ENCODE results near the gene BAD.

BAD gene

DNA sequence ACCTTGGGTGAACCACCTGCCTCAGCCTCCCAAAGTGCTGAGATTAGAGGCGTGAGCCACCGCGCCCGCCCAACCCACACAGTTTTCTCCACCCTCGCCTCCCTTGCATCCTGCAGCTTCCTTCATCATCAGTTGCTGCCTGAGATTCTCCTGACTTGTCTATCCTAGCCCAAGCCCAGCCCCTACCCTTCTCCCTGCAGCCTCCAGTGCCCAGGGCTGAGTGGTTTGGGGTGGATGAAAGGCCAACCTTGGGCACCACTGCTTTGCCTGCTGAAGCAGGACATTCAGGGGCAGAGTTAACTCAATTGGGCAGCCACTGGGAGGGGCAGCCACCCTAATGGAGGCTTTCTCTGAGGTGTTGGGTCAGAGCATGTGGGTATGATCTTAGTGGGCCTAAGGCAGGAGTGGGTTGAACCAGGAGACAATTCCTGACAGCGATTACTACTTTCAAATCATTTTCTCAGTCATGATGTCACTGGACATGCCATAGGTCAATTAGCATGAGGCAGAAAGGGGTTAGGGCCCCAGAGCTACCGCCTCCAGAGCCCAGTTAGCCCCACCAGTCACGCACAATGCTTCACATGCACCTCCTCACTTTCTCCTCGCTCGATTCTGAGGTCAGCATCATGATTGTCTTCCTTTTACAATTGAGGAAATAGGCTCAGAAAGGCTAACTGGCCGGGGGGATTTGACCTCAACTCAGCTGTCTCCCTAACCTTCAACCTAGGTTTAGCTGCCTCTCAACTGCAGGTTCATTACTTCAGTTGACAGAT is 44.6 kb downstream of the BAD start:
- Histone ChIP-seq H3K27ac (ENCODE audit: insufficient read depth in 1 of 2, low read depth in 1 of 2, low read length in 2 of 2, poor library complexity in 1 of 2, severe bottlenecking in 2 of 2) (peak overlapping the region; percentile 96 to 97), H3K27me3 (replicated peaks in 2 of 5; ENCODE audit: control insufficient read depth in 4 of 5, insufficient read depth in 5 of 5, low read length in 4 of 5) (no peaks in the 10 kb centered on the region), H3K36me3 (ENCODE audit: control insufficient read depth in 4 of 4, insufficient read depth in 4 of 4, low read length in 3 of 4) (peaks cover 0 to 35% (median 28%) of the 10 kb centered on the region in 4 experiments), H3K9me3 (ENCODE audit: control extremely low read depth in 1 of 5, control insufficient read depth in 4 of 5, insufficient read depth in 2 of 5, low read depth in 1 of 5, low read length in 4 of 5) (no peaks in the 10 kb centered on the region), H3K4me1 (ENCODE audit: control extremely low read depth in 1 of 4, control insufficient read depth in 4 of 4, insufficient read depth in 4 of 4, low read length in 3 of 4) (peaks cover 4 to 56% (median 49%) of the 10 kb centered on the region in 4 experiments), H3K4me3 (ENCODE audit: control insufficient read depth in 1 of 7, extremely low read depth in 1 of 7, insufficient read depth in 4 of 7, low read depth in 2 of 7, low read length in 6 of 7) (peak overlapping the region in 5 of 7 experiments; percentile 63 to 91 (median 85))
- ChIA-PET CTCF (interaction anchor here (1.2 to 1.5 kb wide), 2 partner anchors 10 to 33 kb away, joined by 3 to 5 read pairs; partner anchors contain the start of gene FERMT3), POLR2A (interaction anchor here (0.5 to 7.6 kb wide), 3 partner anchors 32 to 43 kb away, joined by 3 to 74 read pairs (median 4); partner anchors contain the start of gene FERMT3)
- 77% methylated on average over 11 of the region's 11 CpGs for WGBS (ENCODE audit: insufficient coverage)
- peak in 2 of 3 donors; percentile 59 to 68 for DNase-seq

DNA sequence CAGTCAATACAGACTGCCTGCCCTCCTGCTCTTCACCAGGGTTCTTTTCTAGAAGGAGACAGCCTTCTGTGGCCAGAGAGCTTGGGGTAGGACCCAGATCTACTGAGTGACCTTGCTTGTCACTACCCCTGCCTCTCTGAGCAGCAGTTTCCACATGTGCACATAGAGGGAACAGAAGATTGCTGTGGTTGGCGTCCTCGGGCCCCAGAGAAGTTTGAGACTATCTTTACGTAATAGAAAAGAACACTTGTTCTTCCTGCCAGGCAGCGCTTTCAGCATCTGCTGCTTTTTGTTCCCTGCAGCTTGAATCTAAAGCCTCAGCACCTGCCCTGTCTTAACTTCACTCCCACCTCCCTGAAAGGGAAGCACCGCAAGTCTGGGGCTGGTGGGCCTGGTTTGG is 45.5 kb downstream of the BAD start:
- Histone ChIP-seq H3K9me3 (ENCODE audit: control extremely low read depth in 1 of 5, control insufficient read depth in 4 of 5, insufficient read depth in 2 of 5, low read depth in 1 of 5, low read length in 4 of 5) (no peaks in the 10 kb centered on the region), H3K4me3 (ENCODE audit: control insufficient read depth in 1 of 7, extremely low read depth in 1 of 7, insufficient read depth in 4 of 7, low read depth in 2 of 7, low read length in 6 of 7) (no peak overlapping the region), H3K4me1 (ENCODE audit: control extremely low read depth in 1 of 4, control insufficient read depth in 4 of 4, insufficient read depth in 4 of 4, low read length in 3 of 4) (peaks cover 4 to 51% (median 44%) of the 10 kb centered on the region in 4 experiments), H3K36me3 (ENCODE audit: control insufficient read depth in 4 of 4, insufficient read depth in 4 of 4, low read length in 3 of 4) (peaks cover 0 to 31% (median 25%) of the 10 kb centered on the region in 4 experiments), H3K27me3 (replicated peaks in 2 of 5; ENCODE audit: control insufficient read depth in 4 of 5, insufficient read depth in 5 of 5, low read length in 4 of 5) (no peaks in the 10 kb centered on the region), H3K27ac (ENCODE audit: insufficient read depth in 1 of 2, low read depth in 1 of 2, low read length in 2 of 2, poor library complexity in 1 of 2, severe bottlenecking in 2 of 2) (no peak overlapping the region)
- POLR2A ChIA-PET = no interaction called here
- no peak for DNase-seq
- CTCF ChIA-PET = interaction anchor here (0.8 to 2.1 kb wide), 5 partner anchors 11 to 33 kb away, joined by 3 to 15 read pairs (median 4); partner anchors contain the start of gene FERMT3
- WGBS (ENCODE audit: insufficient coverage) = 95% methylated on average over 4 of the region's 5 CpGs

DNA sequence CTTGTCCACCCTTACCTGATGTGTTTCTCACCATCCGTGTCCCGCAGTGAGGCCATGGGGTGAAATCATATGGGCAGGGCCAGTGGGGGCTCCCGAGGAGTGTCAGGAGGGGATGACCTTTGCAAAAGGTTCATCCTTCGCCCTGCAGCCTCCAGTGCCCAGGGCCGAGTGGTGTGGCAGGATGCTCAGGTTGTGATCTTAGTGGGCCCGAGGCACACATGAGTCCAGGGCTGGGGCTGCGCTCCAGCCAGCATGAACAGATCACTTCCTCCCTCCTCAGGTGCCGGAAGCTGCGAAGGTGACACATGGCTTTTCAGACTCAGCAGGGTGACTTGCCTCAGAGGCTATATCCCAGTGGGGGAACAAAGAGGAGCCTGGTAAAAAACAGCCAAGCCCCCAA is 46.4 kb downstream of the BAD start:
- 97% methylated on average over 6 of the region's 9 CpGs for WGBS (ENCODE audit: insufficient coverage)
- POLR2A ChIA-PET = no interaction called here
- H3K27ac ChIP-seq (ENCODE audit: insufficient read depth in 1 of 2, low read depth in 1 of 2, low read length in 2 of 2, poor library complexity in 1 of 2, severe bottlenecking in 2 of 2) = no peak overlapping the region

DNA sequence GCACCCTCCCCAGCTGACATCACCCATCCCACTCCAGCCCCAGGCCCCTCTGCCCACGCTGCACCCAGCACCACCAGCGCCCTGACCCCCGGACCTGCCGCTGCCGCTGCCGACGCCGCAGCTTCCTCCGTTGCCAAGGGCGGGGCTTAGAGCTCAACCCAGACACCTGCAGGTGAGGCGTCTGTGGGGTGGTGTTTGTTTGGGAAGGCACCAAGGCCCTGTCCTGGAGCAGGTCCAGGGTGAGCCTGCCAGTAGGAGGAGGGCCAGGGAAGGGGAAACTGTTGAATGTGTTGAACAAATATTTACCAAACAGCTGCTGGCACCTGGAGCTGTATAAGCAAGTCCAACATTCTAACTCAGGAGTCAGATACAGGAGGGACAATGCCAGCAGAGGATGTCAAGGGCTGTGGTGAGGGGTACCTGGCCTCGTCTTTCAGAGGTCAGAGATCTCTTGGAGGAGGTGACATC is 46.9 kb downstream of the BAD start:
- POLR2A ChIA-PET = no interaction called here
- Histone ChIP-seq H3K27ac (ENCODE audit: insufficient read depth in 1 of 2, low read depth in 1 of 2, low read length in 2 of 2, poor library complexity in 1 of 2, severe bottlenecking in 2 of 2) (no peak overlapping the region), H3K9me3 (ENCODE audit: control extremely low read depth in 1 of 5, control insufficient read depth in 4 of 5, insufficient read depth in 2 of 5, low read depth in 1 of 5, low read length in 4 of 5) (no peaks in the 10 kb centered on the region), H3K27me3 (replicated peaks in 2 of 5; ENCODE audit: control insufficient read depth in 4 of 5, insufficient read depth in 5 of 5, low read length in 4 of 5) (no peaks in the 10 kb centered on the region), H3K4me3 (ENCODE audit: control insufficient read depth in 1 of 7, extremely low read depth in 1 of 7, insufficient read depth in 4 of 7, low read depth in 2 of 7, low read length in 6 of 7) (no peak overlapping the region), H3K36me3 (ENCODE audit: control insufficient read depth in 4 of 4, insufficient read depth in 4 of 4, low read length in 3 of 4) (peaks cover 0 to 19% (median 16%) of the 10 kb centered on the region in 4 experiments), H3K4me1 (ENCODE audit: control extremely low read depth in 1 of 4, control insufficient read depth in 4 of 4, insufficient read depth in 4 of 4, low read length in 3 of 4) (peaks cover 2 to 42% (median 36%) of the 10 kb centered on the region in 4 experiments)
- CTCF ChIA-PET = interaction anchor here (1.6 to 2.8 kb wide), 3 partner anchors 10 to 32 kb away, joined by 6 to 15 read pairs (median 7); partner anchors contain the start of gene FERMT3
- no peak for DNase-seq
- WGBS (ENCODE audit: insufficient coverage) = 100% methylated on average over 3 of the region's 12 CpGs

More for the DNA sequence above, 46.4 kb downstream of the BAD start:
- Histone ChIP-seq H3K9me3 (ENCODE audit: control extremely low read depth in 1 of 5, control insufficient read depth in 4 of 5, insufficient read depth in 2 of 5, low read depth in 1 of 5, low read length in 4 of 5) (no peaks in the 10 kb centered on the region), H3K27me3 (replicated peaks in 2 of 5; ENCODE audit: control insufficient read depth in 4 of 5, insufficient read depth in 5 of 5, low read length in 4 of 5) (no peaks in the 10 kb centered on the region), H3K4me1 (ENCODE audit: control extremely low read depth in 1 of 4, control insufficient read depth in 4 of 4, insufficient read depth in 4 of 4, low read length in 3 of 4) (peaks cover 4 to 47% (median 42%) of the 10 kb centered on the region in 4 experiments), H3K36me3 (ENCODE audit: control insufficient read depth in 4 of 4, insufficient read depth in 4 of 4, low read length in 3 of 4) (peaks cover 0 to 22% (median 16%) of the 10 kb centered on the region in 4 experiments), H3K4me3 (ENCODE audit: control insufficient read depth in 1 of 7, extremely low read depth in 1 of 7, insufficient read depth in 4 of 7, low read depth in 2 of 7, low read length in 6 of 7) (no peak overlapping the region)
- CTCF ChIA-PET = interaction anchor here (1.1 to 2.8 kb wide), 3 partner anchors 21 to 33 kb away, joined by 4 to 15 read pairs (median 7); partner anchors contain the start of gene FERMT3
- no peak for DNase-seq

DNA sequence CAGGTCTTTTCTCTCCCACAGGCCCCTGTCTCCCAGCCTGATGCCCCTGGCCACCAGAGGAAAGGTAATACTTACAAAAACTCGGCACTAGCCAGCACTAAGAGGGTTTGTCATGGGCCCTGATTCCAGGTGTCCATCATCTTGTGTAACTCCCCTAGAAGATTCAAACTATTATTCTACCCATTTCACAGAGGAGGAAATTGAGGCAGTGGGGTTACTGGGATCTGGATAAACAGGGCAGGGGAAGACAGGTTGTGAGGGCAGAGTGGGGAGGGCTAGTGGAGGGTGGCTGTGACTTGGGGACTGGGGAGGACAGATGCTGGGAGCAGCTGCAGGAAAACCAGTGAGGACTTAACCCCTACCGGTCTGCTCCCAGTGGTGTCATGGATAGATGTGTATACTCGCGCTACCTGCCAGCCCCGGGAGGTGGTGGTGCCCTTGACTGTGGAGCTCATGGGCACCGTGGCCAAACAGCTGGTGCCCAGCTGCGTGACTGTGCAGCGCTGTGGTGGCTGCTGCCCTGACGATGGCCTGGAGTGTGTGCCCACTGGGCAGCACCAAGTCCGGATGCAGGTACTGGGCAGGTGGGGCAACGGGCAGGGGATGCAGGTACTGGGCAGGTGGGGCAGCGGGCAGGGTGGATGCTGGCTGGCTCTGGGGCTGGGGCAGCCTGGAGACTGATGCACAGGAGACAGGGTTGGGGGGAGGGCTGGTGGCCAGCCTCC is 48.9 kb downstream of the BAD start:
- 95% methylated on average over 8 of the region's 12 CpGs for WGBS (ENCODE audit: insufficient coverage)
- no peaks in the 10 kb centered on the region for H3K27me3 ChIP-seq (replicated peaks in 2 of 5; ENCODE audit: control insufficient read depth in 4 of 5, insufficient read depth in 5 of 5, low read length in 4 of 5)
- POLR2A ChIA-PET = interaction anchor here (0.8 to 1.2 kb wide), 2 partner anchors 29 to 31 kb away, joined by 3 read pairs; partner anchors contain the start of gene FERMT3

DNA sequence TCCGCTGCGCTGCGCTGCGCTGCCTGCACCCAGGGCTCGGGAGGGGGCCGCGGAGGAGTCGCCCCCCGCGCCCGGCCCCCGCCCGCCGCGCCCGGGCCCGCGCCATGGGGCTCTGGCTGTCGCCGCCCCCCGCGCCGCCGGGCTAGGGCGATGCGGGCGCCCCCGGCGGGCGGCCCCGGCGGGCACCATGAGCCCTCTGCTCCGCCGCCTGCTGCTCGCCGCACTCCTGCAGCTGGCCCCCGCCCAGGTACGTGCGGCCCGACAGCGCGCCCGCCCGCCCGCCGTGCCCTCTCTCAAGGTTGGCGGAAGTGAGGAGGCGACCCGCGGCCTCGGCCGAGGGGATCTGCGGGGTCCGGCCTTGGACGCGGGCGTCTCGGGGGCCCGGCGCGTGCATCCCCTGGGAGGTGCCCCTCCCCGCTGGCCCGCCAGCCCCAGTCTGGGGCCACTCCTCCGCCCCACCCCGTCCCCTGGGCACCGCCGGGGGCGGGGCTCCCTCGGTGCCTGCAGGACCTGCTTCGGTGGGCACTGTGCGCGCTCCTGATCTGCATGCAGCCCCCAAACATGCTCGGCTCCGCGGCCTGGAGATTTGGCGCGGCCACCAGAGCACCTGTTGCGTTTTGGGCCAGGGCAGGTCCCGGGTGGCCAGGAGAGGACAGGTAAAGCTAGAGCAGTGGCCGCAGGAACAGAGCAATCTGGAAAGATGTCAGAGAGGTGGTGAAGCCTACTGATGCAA is 49.7 kb downstream of the BAD start:
- peaks cover 0 to 17% (median 16%) of the 10 kb centered on the region in 4 experiments for H3K36me3 ChIP-seq (ENCODE audit: control insufficient read depth in 4 of 4, insufficient read depth in 4 of 4, low read length in 3 of 4)
- peak in 2 of 3 donors; percentile 61 to 74 for DNase-seq
- POLR2A ChIA-PET = interaction anchor here (0.5 to 1.0 kb wide), 3 partner anchors 27 to 1453 kb away, joined by 3 read pairs; no protein-coding TSS in a partner anchor
- peaks cover under 1 to 40% (median 37%) of the 10 kb centered on the region in 4 experiments for H3K4me1 ChIP-seq (ENCODE audit: control extremely low read depth in 1 of 4, control insufficient read depth in 4 of 4, insufficient read depth in 4 of 4, low read length in 3 of 4)
- CTCF ChIA-PET = interaction anchor here (2.1 to 3.2 kb wide), 2 partner anchors 10 to 29 kb away, joined by 11 to 13 read pairs; partner anchors contain the start of gene FERMT3
- H3K27ac ChIP-seq (ENCODE audit: insufficient read depth in 1 of 2, low read depth in 1 of 2, low read length in 2 of 2, poor library complexity in 1 of 2, severe bottlenecking in 2 of 2) = peak overlapping the region in 1 of 2 experiments; percentile 58
- whole genome bisulfite sequencing (ENCODE audit: insufficient coverage) = under 1% methylated on average over 50 of the region's 80 CpGs
- H3K9me3 ChIP-seq (ENCODE audit: control extremely low read depth in 1 of 5, control insufficient read depth in 4 of 5, insufficient read depth in 2 of 5, low read depth in 1 of 5, low read length in 4 of 5) = no peaks in the 10 kb centered on the region
- no peaks in the 10 kb centered on the region for H3K27me3 ChIP-seq (replicated peaks in 2 of 5; ENCODE audit: control insufficient read depth in 4 of 5, insufficient read depth in 5 of 5, low read length in 4 of 5)
- H3K4me3 ChIP-seq (ENCODE audit: control insufficient read depth in 1 of 7, extremely low read depth in 1 of 7, insufficient read depth in 4 of 7, low read depth in 2 of 7, low read length in 6 of 7) = peak overlapping the region; percentile 29 to 84 (median 70)

More for the DNA sequence above, 48.9 kb downstream of the BAD start:
- peak overlapping the region in 1 of 2 experiments; percentile 58 for H3K27ac ChIP-seq (ENCODE audit: insufficient read depth in 1 of 2, low read depth in 1 of 2, low read length in 2 of 2, poor library complexity in 1 of 2, severe bottlenecking in 2 of 2)
- H3K36me3 ChIP-seq (ENCODE audit: control insufficient read depth in 4 of 4, insufficient read depth in 4 of 4, low read length in 3 of 4) = peaks cover 0 to 17% (median 16%) of the 10 kb centered on the region in 4 experiments
- no peak for DNase-seq
- H3K4me1 ChIP-seq (ENCODE audit: control extremely low read depth in 1 of 4, control insufficient read depth in 4 of 4, insufficient read depth in 4 of 4, low read length in 3 of 4) = peaks cover 2 to 42% (median 41%) of the 10 kb centered on the region in 4 experiments
- CTCF ChIA-PET = interaction anchor here (1.1 to 3.2 kb wide), 5 partner anchors 9 to 30 kb away, joined by 3 to 13 read pairs (median 6); partner anchors contain the start of gene FERMT3
- peak overlapping the region in 6 of 7 experiments; percentile 35 to 84 (median 72) for H3K4me3 ChIP-seq (ENCODE audit: control insufficient read depth in 1 of 7, extremely low read depth in 1 of 7, insufficient read depth in 4 of 7, low read depth in 2 of 7, low read length in 6 of 7)
- no peaks in the 10 kb centered on the region for H3K9me3 ChIP-seq (ENCODE audit: control extremely low read depth in 1 of 5, control insufficient read depth in 4 of 5, insufficient read depth in 2 of 5, low read depth in 1 of 5, low read length in 4 of 5)

Data from common myeloid progenitor, CD34-positive (primary cell).